ENCODE measurements around the gene CDK5RAP3. TPM values are rescaled to one million over a fixed set of nuclear protein-coding genes. Genes with fewer than 3 reads are reported as not detected.

The CDK5RAP3 gene
- total and polyA plus RNA-seq, 2 of the 13 experiments (the other 11 are each of a cell fraction or from before 2014, with no cell fraction given): 128 to 154 TPM

DNA sequence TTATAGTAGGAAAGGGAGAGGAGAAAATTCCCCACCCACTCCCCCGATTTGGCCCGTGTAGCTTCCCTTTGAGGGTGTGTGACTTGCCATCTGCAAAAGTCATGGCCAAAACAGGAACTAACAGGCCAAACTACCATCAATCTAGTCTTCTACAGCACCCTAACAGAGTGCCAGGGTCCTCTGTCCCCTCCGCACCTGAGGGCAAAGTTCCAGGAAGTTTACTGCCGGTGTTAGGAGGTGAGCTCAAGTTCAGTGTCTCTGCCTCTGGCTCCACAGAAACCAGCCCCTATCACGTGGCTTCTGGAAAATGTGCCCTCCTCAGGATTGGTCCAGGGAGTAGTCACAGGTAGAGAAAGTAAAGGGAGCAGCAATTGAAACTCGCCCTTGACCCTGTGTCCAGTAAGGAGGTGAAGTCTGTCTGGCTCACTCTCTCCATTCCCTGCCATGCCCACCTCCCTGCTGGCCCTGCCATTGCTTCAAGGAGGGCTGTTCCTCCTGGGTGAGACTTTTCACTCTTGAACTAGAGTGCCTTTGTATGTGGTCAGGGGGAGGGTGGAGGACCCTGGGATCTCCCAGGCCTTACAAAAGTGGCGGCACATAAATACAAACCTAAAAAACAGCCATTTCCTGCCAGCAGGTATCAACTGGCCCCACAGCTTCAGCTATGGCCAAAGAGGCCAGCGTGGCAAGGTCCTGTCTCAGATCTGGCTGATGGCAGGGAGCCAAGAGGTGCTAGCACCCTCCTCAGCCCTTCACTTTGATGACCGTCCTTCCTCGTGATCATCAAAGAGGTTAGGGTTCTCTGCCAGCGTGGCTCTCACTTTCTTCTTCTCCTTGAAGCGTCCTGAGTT, 18.5 kb upstream of the CDK5RAP3 start (continued):
- TF ChIP-seq ZBTB40 (IDR thresholded peaks at IDR 0.05): no peak
- TF ChIP-seq ZBTB40 (CRISPR knock-in tag; IDR thresholded peaks at IDR 0.05): no peak
- no peak for TF ChIP-seq PREB (CRISPR knock-in tag; IDR thresholded peaks at IDR 0.05)
- no peak for TF ChIP-seq KAT7 (CRISPR knock-in tag; IDR thresholded peaks at IDR 0.05; ENCODE audit: borderline replicate concordance)
- TF ChIP-seq ZNF335 (CRISPR knock-in tag; IDR thresholded peaks at IDR 0.05): no peak
- TF ChIP-seq, protein P1, sequence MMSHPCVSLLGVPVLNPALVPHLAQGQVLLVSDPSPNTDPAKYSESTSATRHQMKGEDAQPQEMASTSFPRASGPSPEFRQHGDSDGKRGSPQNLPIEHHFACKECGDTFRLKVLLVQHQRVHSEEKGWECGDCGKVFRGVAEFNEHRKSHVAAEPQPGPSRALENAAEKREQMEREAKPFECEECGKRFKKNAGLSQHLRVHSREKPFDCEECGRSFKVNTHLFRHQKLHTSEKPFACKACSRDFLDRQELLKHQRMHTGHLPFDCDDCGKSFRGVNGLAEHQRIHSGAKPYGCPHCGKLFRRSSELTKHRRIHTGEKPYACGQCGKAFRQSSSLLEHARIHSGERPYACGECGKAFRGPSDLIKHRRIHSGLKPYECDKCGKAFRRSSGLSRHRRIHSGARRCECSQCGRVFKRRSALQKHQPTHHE (CRISPR knock-in tag; IDR thresholded peaks at IDR 0.05; ENCODE audit: borderline replicate concordance): no peak
- 0 out of 2 replicates have a peak, but pooled peaks have one; percentile 25 for TF ChIP-seq NFATC3 (CRISPR knock-in tag; IDR thresholded peaks at IDR 0.05)
- peak; percentile 33; the same call in 1 of the 2 replicates for TF ChIP-seq NFYC (CRISPR knock-in tag; IDR thresholded peaks at IDR 0.05)
- TF ChIP-seq ZNF44 (CRISPR knock-in tag; IDR thresholded peaks at IDR 0.05): no peak
- TF ChIP-seq HINFP (CRISPR knock-in tag; IDR thresholded peaks at IDR 0.05; ENCODE audit: low read depth): peak; percentile 70; the same call in 1 of the 2 replicates
- TF ChIP-seq CENPT (CRISPR knock-in tag; IDR thresholded peaks at IDR 0.05; ENCODE audit: low read depth): no peak
- TF ChIP-seq ZNF230 (CRISPR knock-in tag; IDR thresholded peaks at IDR 0.05): no peak
- TF ChIP-seq CC2D1A (CRISPR knock-in tag; IDR thresholded peaks at IDR 0.05): no peak
- no peak for TF ChIP-seq ZNF672 (CRISPR knock-in tag; IDR thresholded peaks at IDR 0.05)
- TF ChIP-seq MLLT10 (CRISPR knock-in tag; IDR thresholded peaks at IDR 0.05): no peak
- TF ChIP-seq ZNF256 (CRISPR knock-in tag; conservative IDR thresholded peaks at IDR 0.05): no peak
- TF ChIP-seq ETV5 (CRISPR knock-in tag; IDR thresholded peaks at IDR 0.05; ENCODE audit: borderline replicate concordance): peak; percentile 94
